Breast epithelium (tissue), 3 donors: ENCODE data around the gene SHB.

ENCODE experiments used
- POLR2A ChIP-seq: fragments of 450-650 bp; IDR thresholded peaks from one replicate; pipeline ENCODE4 v1.6.1; 2016; ENCODE audit warnings: antibody characterized with exemption, mild to moderate bottlenecking, moderate library complexity
- TF ChIP-seq, protein P1 (sequence below), 3 donors: fragments of 450-650 bp; IDR thresholded peaks; one replicate each; pipeline ENCODE4 v1.5.1; 2016 to 2017; ENCODE audit warnings: antibody characterized with exemption in 3 of 3, mild to moderate bottlenecking in 3 of 3, moderate library complexity in 3 of 3

DNA sequence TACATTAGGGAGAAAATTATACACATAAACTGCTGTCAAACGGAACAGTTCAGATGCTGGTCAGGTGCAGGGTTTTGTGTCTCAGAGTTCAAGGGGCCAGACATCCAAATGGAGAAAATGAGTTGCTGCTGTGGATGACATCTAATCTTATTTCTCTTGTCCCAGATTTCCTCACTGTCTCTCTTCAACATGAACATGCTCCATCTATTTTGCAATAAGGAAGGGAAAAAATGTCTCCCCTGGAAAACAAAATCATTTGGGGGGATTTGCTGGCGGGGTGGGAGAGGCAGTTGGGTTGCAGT, 51.2 kb downstream of the SHB start:
- TF ChIP-seq, protein P1, sequence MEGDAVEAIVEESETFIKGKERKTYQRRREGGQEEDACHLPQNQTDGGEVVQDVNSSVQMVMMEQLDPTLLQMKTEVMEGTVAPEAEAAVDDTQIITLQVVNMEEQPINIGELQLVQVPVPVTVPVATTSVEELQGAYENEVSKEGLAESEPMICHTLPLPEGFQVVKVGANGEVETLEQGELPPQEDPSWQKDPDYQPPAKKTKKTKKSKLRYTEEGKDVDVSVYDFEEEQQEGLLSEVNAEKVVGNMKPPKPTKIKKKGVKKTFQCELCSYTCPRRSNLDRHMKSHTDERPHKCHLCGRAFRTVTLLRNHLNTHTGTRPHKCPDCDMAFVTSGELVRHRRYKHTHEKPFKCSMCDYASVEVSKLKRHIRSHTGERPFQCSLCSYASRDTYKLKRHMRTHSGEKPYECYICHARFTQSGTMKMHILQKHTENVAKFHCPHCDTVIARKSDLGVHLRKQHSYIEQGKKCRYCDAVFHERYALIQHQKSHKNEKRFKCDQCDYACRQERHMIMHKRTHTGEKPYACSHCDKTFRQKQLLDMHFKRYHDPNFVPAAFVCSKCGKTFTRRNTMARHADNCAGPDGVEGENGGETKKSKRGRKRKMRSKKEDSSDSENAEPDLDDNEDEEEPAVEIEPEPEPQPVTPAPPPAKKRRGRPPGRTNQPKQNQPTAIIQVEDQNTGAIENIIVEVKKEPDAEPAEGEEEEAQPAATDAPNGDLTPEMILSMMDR (IDR thresholded peaks at IDR 0.05): no peak
- no peak for TF ChIP-seq POLR2A
